HG03460 (cell line): ENCODE results near the gene TMEM45A.
A peak's percentile ranks its signal among the peaks of the same experiment; 100 is the strongest.
"Not testable (repeated sequence)": the region's sequence is repeated elsewhere in the genome, so short reads cannot be mapped to it uniquely, and the experiment has no call there.

Experiments
- ATAC-seq: cut with Tn5 transposase; IDR thresholded peaks from one replicate; pipeline ENCODE4 v1.9.1; 2021; ENCODE audit not compliant: unreplicated experiment

The TMEM45A gene, protein sequence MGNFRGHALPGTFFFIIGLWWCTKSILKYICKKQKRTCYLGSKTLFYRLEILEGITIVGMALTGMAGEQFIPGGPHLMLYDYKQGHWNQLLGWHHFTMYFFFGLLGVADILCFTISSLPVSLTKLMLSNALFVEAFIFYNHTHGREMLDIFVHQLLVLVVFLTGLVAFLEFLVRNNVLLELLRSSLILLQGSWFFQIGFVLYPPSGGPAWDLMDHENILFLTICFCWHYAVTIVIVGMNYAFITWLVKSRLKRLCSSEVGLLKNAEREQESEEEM

DNA sequence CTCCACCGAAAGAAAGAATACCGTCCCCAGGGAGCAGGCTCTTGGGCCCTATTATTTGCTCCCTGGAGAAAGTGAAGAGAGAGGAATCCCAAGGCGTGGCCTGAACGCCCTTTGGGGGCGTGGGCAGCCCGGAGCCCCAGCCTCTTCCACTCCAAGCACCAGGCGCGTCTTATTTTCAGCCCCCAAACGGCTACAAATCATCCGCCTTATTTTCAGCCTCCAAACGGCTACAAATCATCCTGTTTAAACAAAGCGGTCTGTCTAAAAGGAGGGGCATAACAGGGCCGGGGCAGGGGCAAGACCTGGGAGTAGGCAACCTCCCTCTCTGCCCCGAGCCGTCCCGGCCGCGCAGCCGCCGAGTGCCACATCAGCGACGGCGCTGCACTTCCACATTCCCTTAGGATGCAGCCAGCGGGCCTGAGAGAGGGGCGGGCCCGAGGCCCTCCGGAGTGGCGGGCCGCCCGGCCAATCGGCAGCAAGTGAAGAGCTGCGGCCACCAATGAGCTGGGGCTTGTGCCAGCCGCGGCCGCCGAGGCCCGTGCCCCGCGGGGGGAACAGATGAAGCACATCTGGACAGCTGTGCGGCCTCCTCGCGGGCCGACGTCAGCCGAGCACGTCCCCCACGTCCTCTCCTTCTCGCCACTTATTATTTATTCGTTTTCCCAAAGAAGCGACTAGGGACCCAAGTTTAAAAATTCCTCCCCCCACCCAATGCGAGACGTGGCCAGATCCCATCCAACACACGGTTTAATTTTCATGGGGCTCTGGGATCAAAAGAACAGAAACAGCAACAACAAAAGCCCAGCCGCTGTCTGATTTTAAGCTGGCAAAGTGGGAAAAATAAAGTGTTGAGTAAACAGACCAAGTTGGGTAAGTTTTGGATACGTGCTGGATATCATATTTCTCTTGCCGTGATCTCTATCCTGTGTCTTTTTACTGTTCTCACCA lies at the start of gene TMEM45A:
Gene TMEM45A (plus strand): TSS at position 561 of the 948 bp plus-strand sequence. CDS start 62,593 bp downstream, outside the sequence.
- peak; percentile 95 for ATAC-seq

- no peak for ATAC-seq
These were observed 48.7 kb upstream of the TMEM45A start for GRCh38 chr3:100443690-100444089.

DNA sequence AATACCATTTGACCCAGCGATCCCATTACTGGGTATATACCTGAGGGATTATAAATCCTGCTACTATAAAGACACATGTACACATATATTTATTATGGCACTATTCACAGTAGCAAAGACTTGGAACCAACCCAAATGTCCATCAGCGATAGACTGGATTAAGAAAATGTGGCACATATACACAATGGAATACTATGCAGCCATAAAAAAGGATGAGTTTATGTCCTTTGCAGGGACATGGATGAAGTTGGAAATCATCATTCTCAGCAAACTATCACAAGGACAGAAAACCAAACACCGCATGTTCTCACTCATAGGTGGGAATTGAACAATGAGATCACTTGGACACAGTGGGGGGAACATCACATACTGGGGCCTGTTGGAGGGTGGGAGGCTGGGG lies 45.4 kb upstream of the TMEM45A start:
- ATAC-seq = not testable (repeated sequence)

DNA sequence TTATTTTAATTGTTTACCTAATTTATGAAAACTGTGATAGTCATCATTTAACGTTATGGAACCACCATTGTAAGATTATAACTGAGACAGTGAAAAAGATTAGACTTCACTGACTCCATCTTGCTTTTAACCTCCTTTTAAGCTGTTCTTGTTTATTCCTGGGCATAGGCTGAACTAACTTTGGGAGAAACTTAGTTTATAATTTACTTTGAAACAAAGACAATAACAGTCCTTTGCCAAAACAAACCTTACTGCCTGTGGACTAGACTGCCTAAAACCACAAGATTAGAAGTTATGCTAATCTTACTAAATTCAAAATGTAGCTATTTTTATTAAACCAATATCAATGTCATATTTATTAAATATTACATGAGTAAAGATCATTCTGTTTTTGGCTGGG lies 44.3 kb upstream of the TMEM45A start:
- ATAC-seq = no peak

DNA sequence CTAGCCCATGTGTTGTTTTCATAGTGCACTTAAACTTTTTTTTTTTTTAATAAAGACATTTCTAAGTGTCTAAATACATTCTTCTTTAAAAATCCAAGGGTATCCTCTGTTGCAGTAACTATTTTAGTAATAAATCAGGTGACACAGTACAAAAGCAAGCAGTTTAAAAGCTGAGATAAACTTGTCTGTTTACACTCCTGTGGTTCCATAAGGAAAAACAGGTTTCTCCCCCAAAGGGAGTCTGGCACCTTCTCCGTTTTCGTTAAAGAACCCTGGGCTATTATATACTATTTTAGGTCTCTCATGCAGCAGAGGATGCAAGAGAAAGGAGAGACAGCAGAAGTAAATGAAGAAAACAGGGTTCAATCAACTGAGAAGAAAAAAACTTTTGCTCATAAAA lies 43.2 kb upstream of the TMEM45A start:
- no peak for ATAC-seq

- no peak for ATAC-seq
These were observed 37.7 kb upstream of the TMEM45A start for GRCh38 chr3:100454677-100455076.

DNA sequence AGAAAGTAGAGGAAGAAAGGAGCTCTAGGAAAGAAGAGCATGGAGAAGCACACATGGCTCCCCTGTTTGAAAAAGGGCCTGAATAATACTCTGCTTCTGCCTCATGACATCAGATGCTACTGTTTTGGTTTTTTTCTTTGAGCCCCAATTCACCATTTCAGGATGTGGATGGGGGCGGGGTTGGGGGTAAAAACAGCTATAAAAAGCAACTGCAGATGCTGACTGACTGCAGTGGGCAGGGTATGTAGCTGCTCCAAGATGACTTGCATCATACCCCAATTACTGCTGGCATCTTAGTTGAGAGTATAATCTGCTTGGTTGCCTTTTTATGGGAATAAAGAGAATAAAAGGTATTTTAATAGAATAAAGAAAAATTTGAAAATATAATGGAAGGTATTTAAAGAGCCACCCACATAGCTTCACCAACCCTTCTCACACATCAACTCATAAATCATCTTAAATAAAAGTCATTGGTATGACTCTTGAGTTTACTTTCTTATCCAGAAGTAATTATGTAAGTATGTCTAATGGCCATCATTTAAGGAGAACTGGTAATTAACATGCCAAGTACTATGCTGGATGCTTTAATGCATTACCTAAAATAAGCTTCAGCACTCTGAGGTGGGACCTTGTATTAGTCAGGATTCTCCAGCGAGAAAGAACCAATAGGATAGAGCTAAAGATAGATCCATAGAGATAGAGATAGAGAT lies 36.4 kb upstream of the TMEM45A start:
- no peak for ATAC-seq

- ATAC-seq = no peak
These were observed 35.7 kb upstream of the TMEM45A start for GRCh38 chr3:100456745-100457144.

DNA sequence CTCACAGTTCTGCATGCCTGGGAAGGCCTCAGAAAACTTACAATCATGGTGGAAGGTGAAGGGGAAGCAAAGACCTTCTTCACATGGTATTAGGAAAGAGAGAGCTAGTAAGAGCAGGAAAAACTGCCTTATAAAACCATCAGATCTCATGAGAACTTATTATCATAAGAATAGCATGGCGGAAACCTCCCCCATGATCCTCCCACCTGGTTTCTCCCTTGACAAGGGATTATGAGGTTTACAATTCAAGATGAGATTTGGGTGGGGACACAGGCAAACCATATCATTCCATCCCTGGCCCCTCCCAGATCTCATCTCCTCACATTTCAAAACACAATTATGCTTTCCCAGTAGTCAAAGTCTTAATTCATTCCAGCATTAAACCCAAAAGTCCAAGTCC lies 34.6 kb upstream of the TMEM45A start:
- no peak for ATAC-seq

GRCh38 chr3:100458814-100459213 lies 33.6 kb upstream of the TMEM45A start:
- no peak for ATAC-seq

DNA sequence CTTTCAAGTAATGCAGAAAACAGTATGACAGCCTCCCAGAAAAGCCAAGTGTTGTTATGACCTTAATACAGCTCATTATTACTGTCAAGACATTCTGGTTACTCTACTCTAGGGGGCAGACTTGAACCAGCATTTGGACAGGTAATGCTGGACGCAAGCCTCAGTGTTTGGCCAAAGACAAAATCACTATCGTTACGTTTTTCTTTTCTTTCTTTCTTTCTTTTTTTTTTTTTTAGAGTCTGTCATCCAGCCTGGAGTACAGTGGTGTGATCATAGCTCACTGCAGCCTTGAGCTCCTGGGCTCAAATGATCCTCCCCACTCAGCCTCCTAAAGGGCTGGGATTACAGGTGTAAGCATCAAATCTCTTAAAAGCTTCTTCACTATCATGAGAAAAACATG lies 29.4 kb upstream of the TMEM45A start:
- peak; percentile 89 for ATAC-seq

- no peak for ATAC-seq
These were observed 28.7 kb upstream of the TMEM45A start for GRCh38 chr3:100463646-100464155.

- no peak for ATAC-seq
These were observed 26.3 kb upstream of the TMEM45A start for GRCh38 chr3:100465892-100466777.

GRCh38 chr3:100467133-100467532 lies 25.3 kb upstream of the TMEM45A start:
- ATAC-seq = no peak

DNA sequence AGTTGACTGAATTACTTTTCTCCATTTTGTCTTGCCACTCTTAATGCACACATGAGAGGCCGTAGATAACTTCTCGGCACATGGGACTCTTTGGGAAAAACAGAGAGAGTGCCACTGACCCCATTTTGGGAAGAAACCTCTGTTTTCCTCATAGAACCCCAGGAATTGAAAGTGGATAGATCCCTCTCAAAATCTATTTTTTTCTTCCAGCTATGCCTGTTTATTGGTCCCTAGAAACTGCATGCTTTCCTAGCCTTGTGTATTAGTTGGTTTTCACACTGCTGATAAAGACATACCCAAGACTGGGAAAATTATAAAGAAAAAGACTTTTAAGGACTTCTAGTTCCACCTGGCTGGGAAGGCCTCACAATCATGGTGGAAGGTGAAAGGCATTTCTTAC lies 23.7 kb upstream of the TMEM45A start:
- no peak for ATAC-seq

GRCh38 chr3:100470951-100471350 lies 21.5 kb upstream of the TMEM45A start:
- ATAC-seq = no peak

DNA sequence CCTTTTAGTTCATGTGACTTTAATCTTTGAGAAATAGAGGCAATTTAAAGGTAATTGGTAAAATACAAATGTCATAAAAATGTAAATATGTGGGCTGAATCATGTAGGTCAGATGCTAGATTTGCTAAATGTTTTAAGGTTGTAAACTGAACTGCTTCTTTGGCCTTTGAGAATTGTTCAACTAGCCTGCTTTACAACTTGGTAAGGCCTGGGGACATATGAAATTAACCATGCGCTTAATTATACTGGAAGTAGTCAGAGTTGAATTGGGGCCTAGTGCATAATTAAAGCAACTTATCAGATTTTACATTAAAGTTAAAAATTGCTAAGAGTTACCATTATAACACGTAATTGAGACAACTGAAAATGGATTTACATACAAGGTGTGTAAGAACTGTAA lies 21.0 kb upstream of the TMEM45A start:
- ATAC-seq = no peak

DNA sequence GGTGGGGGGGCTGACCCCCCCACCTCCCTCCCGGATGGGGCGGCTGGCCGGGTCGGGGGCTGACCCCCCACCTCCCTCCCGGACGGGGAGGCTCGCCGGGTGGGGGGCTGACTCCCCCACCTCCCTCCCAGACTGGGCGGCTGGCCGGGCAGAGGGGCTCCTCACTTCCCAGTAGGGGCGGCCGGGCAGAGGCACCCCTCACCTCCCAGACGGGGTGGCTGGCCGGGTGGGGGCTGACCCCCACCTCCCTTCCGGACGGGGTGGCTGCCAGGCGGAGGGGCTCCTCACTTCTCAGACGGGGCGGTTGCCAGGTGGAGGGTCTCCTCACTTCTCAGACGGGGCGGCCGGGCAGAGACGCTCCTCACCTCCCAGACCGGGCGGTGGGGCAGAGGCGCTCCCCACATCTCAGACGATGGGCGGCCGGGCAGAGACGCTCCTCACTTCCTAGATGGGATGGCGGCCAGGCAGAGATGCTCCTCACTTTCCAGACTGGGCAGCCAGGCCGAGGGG lies 14.5 kb upstream of the TMEM45A start:
- ATAC-seq = not testable (repeated sequence)

GRCh38 chr3:100478521-100478920 lies 13.9 kb upstream of the TMEM45A start:
- ATAC-seq = not testable (repeated sequence)

- ATAC-seq = no peak
These were observed 12.3 kb upstream of the TMEM45A start for GRCh38 chr3:100480081-100480480.
